DOHH2 (cell line): ENCODE results near the gene SCRN1.

Experiments used
- CTCF ChIP-seq: fragments of 200-600 bp; sonication (generic); IDR thresholded peaks from one replicate; pipeline ENCODE4 v1.5.1; 2014; ENCODE audit warnings: antibody characterized with exemption, mild to moderate bottlenecking, low read depth, low read length; ENCODE audit not compliant: poor library complexity, severe bottlenecking
- EZH2phosphoT487 ChIP-seq: fragments of 200-600 bp; sonication (generic); IDR thresholded peaks from 2 replicates; pipeline ENCODE4 v1.6.1; 2017; ENCODE audit warnings: borderline replicate concordance, mild to moderate bottlenecking, antibody characterized with exemption, low read length, moderate library complexity, mixed read lengths

GRCh38 chr7:30027740-30028215 is 38.2 kb upstream of the SCRN1 start:
- TF ChIP-seq EZH2phosphoT487: no peak
- no peak for TF ChIP-seq CTCF
